Measurements from ENCODE around the gene CHN2.
"Not testable (repeated sequence)": the region's sequence is repeated elsewhere in the genome, so short reads cannot be mapped to it uniquely, and the experiment has no call there.

The CHN2 gene

DNA sequence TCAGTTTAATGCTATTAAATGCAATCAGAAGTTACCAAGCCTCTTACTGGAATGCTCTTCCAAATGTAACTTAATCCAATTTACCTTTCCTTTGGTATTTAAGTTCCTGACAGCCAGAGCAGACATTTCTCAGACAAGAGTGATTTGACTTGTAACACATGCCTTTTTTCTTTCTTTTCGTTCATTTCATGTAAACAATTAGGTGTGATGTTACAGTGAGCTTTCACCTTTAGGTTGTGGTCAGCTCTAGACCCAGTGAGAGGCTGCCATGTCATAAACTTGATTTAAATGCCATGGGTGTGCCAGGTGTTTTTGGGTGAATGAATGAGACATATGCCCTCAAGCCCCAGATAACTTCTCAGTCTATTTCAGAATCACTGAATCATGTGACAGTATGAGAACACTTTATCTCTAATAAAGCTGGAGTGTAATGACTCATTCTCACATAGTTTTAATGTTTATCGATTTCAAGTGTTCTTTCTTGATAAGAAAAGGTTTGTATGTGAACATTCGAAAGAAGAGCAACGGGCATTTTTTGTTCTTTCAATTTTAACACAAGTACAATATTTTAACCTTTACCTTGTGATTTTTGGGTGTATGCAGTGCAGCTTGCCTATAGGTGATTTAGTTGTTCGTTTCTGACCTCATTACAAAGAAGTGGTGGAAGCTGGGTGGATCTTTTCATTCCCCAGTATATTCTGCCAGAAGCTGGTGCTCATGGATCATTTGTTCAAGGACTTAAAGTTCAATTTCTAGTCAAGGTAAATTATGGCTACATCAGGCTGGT, 61.5 kb downstream of the CHN2 start:
- no peak for DNase-seq (ENCODE audit: low read depth, low spot score)

GRCh38 chr7:29256693-29257002, 62.1 kb downstream of the CHN2 start:
- DNase-seq (ENCODE audit: low read depth, low spot score), result no peak

- DNase-seq (ENCODE audit: low read depth, low spot score), result no peak
Measured at GRCh38 chr7:29258951-29259350, 64.4 kb downstream of the CHN2 start.

GRCh38 chr7:29262191-29262917, 67.8 kb downstream of the CHN2 start:
- no peak for DNase-seq (ENCODE audit: low read depth, low spot score)

DNA sequence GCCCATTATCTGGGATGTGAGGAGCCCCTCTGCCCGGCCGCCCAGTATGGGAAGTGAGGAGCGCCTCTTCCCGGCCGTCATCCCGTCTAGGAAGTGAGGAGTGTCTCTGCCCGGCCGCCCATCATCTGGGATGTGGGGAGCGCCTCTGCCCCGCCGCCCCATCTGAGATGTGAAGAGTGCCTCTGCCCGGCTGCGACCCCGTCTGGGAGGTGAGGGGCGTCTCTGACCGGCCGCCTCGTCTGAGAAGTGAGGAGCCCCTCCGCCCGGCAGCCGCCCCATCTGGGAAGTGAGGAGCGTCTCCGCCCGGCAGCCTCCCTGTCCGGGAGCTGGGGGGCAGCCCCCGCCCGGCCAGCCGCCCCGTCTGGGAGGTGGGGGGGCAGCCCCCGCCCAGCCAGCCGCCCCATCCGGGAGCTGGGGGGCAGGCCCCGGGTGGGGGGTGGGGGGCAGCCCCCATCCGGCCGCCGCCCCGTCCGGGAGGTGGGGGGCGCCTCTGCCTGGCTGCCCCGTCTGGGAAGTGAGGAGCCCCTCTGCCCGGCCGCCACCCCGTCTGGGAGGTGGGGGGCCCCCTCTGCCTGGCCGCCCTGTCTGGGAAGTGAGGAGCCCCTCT, 69.1 kb downstream of the CHN2 start:
- not testable (repeated sequence) for DNase-seq (ENCODE audit: low read depth, low spot score)

- no peak for DNase-seq (ENCODE audit: low read depth, low spot score)
Measured at GRCh38 chr7:29265208-29265923, 70.8 kb downstream of the CHN2 start.

- DNase-seq (ENCODE audit: low read depth, low spot score), result no peak
Measured at GRCh38 chr7:29269935-29270334, 75.4 kb downstream of the CHN2 start.

DNA sequence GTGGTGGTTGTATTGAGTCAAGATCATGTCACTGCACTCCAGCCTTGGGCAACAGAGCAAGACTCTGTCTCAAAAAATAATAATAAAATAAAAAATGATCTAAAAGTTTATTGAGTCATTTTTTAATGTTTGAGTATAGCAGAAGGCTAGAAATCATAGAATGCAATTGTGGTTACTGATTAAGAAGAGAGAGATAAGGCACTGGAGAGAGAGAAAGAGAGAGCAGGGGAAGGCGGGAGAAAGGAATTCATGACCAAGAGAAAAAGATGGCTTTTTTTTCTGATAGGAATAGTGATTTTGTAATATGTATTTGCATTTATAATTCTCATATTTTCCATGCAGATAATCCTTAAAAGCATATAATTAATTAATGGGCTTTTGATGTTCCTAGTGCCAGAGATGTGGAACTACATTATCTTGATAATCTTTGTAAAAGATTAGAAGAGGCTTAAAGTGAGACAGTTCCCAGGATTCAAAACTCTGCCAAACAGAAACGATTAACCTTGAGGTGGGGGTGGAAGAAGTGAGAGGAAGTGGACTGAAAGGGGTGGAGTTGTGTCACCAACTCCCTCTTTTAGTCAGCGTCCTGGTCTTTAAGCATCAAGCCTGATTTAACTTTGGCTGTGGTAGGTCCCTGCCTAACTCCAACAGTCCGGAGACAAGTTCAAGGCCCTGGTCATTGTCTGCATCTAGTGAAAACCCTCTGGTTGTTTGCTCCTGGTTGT, 76.2 kb downstream of the CHN2 start:
- DNase-seq (ENCODE audit: low read depth, low spot score), result no peak

DNA sequence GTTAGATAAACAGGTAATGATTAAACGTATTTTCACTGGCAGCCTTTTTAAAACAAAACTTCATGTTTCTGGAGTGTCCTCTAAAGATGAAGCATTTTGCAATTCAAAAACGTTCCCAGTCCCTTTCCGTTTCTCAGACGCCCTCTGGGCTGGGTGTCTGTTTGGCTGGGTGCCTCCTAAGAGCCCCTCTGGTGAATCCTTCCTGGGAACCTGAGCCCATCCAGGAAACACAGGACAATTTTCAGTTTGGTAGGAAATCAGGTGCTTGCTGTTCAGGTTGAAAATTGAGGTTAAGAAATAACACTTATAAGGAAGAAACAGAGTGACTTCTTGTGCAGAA, 76.7 kb downstream of the CHN2 start:
- no peak for DNase-seq (ENCODE audit: low read depth, low spot score)

DNA sequence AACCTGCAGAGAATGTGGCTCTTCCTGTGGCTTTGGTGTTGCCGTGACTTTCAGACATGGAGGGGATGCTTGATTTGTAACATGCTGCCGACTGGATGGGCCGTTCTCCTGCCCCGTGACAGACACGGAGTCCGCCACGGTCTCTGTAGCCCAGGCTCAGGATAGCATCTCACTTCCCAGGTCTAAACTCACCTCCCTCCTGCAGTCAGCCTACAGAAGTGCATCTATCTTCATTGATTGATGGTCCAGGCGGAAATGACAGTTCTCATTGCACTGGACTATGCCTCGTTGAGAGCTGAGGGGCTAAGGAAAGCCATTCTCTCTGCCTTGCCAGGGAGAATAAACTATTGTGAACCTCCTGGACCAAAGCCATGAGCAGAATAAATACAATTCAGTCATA, 77.5 kb downstream of the CHN2 start:
- no peak for DNase-seq (ENCODE audit: low read depth, low spot score)

GRCh38 chr7:29274146-29275017, 79.8 kb downstream of the CHN2 start:
- DNase-seq (ENCODE audit: low read depth, low spot score), result no peak

DNA sequence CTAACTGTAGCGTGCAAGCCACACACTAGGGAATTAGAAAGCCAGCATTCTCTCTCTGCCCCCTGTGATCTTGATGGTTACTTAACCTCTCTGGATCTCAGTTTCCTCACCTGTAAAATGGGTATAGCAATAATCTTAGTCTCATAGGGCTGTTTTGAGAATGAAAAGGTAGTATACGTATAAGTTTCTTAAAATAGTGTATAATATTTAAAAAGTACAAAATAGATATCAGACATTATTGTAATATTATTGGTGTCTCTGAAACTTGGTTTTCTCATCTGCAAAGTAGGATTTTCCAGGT, 80.4 kb downstream of the CHN2 start:
- DNase-seq (ENCODE audit: low read depth, low spot score), result no peak

GRCh38 chr7:29275493-29275892, 80.9 kb downstream of the CHN2 start:
- no peak for DNase-seq (ENCODE audit: low read depth, low spot score)

- DNase-seq (ENCODE audit: low read depth, low spot score), result no peak
Measured at GRCh38 chr7:29276199-29276598, 81.6 kb downstream of the CHN2 start.

DNA sequence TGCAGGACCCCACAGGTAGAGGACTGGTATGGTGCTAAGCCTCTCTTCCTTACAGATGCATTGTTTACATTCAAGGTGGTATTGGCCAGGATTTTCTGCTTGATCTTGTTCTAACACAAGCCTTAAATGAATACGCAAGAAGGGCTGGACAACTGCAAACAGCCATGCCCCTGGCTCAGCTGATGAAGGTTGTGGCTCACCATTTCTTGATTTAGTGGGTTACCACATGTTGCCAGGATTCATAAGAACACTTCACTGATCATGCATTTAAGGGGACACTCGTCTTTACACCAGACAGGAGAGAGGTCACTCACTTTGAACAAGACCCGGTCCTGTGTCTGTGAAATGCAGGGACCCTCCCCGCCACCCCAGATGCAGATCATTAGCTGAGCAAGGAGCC, 82.2 kb downstream of the CHN2 start:
- no peak for DNase-seq (ENCODE audit: low read depth, low spot score)

- DNase-seq (ENCODE audit: low read depth, low spot score), result no peak
Measured at GRCh38 chr7:29277436-29278215, 83.1 kb downstream of the CHN2 start.

DNA sequence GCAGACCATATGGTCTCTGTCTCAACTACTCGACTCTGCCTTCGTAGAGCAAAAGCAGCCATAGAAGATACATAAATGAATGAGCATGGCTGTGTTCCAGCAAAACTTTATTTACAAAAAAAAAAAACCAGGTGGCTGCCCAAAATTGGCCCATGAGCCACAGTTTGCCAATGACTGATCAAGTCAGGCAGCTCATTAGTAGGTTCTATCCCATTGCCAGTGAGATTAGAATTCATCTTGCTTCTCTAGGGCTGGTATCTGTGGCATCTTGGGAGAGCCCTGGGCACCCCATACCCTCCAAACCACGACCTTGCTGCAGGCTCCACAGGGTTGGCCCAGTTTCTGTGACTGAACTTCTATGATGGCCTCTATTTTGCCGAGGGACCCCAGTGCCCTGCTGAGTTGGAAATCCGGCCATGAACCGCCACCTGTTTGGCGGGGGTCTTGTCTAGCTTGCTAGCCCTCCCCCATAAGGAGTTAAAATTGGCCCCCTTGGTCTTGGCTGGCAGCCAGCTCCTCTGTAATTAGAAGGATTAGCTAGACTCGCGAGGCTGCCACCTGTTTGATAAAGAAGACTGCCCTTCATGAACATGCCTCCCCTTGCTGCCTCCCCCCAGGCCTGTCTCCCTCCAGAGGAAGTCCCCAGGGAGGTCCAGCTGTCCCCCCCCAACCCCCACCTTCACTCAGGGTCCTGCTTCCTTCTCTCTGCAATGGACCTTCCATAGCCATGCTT, 83.9 kb downstream of the CHN2 start:
- DNase-seq (ENCODE audit: low read depth, low spot score), result no peak

- no peak for DNase-seq (ENCODE audit: low read depth, low spot score)
Measured at GRCh38 chr7:29281782-29282541, 87.4 kb downstream of the CHN2 start.
